Coronary artery (tissue), 2 donors: ENCODE measurements around the gene CTSF.
A peak's percentile ranks its signal among the peaks of the same experiment; 100 is the strongest.
"Not testable (repeated sequence)": the region's sequence is repeated elsewhere in the genome, so short reads cannot be mapped to it uniquely, and the experiment has no call there.

Experiments
- DNase-seq: peaks from one replicate; pipeline ENCODE4 v3.0.0-alpha.2; 2017; ENCODE audit warnings: low spot score
- H3K27ac ChIP-seq, 2 donors: fragments of 200-600 bp; sonication (generic); one replicate each; pipeline ENCODE4 v1.5.1; 2016 to 2019
- H3K4me3 ChIP-seq: fragments of 200-600 bp; sonication (generic); 2 replicates; pipeline ENCODE4 v1.5.1; 2016; ENCODE audit warnings: mild to moderate bottlenecking, moderate library complexity
- TF ChIP-seq, protein P1 (sequence below): fragments of 200-600 bp; sonication (generic); IDR thresholded peaks from one replicate; pipeline ENCODE4 v1.5.1; 2019; ENCODE audit warnings: antibody characterized with exemption

CTSF gene

DNA sequence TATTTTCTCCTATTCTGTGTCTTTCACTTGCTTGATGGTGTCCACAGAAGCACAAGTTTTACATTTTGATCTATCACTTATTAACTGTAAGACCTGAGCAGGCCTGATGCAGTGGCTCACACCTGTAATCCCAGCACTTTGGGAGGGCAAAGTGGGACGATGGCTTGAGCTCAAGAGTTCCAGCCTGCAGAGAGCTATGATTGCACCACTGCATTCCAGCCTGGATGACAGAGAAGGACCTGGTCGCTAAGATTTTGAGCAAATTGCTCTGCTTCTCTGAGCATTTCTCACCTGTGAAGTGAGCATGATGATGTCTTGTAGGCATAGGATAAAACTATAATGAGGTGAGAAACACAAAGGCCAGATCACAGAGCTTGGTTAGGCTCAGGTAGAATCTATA is 17.7 kb upstream of the CTSF start:
- Histone ChIP-seq H3K27ac (no peak overlapping the region), H3K4me3 (no peak overlapping the region)
- DNase-seq, result no peak
- TF ChIP-seq, protein P1, sequence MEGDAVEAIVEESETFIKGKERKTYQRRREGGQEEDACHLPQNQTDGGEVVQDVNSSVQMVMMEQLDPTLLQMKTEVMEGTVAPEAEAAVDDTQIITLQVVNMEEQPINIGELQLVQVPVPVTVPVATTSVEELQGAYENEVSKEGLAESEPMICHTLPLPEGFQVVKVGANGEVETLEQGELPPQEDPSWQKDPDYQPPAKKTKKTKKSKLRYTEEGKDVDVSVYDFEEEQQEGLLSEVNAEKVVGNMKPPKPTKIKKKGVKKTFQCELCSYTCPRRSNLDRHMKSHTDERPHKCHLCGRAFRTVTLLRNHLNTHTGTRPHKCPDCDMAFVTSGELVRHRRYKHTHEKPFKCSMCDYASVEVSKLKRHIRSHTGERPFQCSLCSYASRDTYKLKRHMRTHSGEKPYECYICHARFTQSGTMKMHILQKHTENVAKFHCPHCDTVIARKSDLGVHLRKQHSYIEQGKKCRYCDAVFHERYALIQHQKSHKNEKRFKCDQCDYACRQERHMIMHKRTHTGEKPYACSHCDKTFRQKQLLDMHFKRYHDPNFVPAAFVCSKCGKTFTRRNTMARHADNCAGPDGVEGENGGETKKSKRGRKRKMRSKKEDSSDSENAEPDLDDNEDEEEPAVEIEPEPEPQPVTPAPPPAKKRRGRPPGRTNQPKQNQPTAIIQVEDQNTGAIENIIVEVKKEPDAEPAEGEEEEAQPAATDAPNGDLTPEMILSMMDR, result no peak

DNA sequence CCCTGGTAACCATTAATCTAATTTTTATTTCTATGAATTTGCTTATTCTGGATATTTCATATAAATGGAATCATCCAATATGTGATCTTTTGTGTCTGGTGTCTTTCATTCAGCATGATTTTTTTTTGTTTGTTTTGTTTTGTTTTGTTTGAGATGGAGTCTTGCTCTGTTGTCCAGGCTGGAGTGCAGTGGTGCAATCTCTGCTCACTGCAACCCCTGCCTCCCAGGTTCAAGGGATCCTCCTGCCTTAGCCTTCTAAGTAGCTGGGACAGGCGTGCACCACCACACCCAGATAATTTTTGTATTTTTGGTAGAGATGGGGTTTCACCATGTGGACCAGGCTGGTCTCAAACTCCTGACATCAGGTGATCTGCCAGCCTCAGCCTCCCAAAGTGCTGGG is 17.0 kb upstream of the CTSF start:
- not testable (repeated sequence) for DNase-seq, H3K4me3 ChIP-seq, H3K27ac ChIP-seq

DNA sequence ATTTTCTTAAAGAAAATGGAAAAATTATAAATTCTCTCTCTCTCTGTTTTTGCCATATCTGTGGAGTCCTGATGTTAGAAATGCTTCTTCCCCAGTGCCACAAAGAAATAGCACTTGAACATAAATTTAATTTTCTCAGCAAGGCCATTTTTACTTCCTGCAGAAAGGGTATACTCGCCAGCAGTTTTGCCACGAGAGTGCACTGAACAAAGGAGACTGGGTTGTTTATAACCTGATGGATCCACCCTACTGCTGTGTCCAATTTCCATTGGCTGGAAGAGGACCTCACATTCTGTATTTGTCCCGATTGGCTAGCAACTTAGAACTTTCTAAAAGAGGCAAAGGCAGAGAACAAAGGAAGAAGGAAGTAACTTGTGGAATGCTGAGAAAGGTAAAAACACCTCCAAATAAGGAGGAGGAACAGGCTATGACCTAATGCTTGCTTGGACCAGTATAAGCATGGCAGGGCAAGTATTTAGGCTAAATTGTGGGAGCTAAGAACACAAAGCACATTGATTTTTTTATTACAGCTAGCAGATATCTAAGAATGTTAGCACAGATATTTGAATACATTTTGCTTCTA is 14.2 kb upstream of the CTSF start:
- not testable (repeated sequence) for H3K4me3 ChIP-seq, H3K27ac ChIP-seq, DNase-seq

DNA sequence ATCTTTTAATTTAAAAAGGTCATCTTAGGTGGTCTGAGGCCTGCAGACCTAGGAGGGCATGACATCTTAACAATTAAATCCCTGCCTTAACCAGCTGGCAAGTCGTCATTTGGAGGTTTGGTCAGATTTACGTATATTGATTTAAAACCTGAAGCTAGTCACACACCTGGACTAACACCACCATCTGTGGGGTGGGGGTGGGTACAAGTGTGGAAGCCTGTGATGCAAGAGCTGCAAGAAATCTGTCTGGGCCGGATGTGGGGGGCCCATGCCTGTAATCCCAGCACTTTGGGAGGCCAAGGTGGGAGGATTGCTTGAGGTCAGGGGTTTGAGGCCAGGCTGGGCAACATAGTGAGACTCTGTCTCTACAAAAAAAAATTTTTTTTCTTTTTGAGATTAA is 12.9 kb upstream of the CTSF start:
- no peak overlapping the region for H3K27ac ChIP-seq
- TF ChIP-seq, protein P1, result no peak
- H3K4me3 ChIP-seq, result no peak overlapping the region
- DNase-seq, result no peak

DNA sequence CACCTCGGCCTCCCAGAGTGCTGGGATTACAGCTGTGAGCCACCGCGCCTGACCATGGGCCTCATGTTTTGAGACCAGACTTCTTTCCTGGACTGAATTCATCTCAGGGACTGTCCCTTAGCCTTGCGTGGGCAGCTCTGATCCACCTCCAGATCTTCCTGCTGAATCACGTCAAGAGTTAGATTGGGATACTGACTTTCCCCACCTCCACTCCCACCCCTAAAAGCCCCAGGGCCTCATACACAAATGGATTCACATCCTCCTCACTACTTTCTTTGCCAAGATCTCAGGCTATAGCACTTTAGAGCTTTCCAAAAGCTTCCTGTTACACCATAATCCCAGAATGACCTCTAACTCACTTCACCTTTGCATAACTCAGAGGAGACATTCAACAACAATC is 12.4 kb upstream of the CTSF start:
- TF ChIP-seq, protein P1, result no peak
- no peak for DNase-seq
- Histone ChIP-seq H3K27ac (no peak overlapping the region), H3K4me3 (no peak overlapping the region)

DNA sequence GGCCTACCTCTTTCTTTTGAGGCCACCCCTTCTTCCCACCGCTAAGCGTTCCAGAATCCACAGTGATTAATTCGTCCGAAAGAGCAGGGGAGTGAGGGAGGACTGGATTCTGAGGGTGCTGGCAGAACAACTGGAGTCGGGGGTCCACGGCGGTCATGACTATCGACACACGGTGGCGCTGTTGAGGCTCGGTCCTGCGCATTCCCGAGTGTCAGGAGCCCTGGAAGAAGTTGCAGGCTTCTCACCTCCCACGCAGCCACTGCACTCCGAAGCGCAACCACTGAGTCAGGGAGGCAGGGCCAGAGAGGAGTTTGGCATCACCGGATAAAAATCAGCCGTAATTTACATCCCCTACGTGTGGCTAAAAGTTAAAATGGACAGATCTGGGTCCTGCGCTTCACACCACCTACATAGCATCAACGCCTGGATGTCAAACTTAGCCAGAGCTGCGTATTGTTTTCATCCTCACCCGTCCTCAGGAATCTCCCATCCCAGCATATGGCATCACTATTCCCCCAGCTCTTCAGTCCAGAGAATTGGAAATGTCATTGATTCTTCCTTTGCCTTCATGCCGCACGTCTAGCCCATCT is 10.7 kb upstream of the CTSF start:
- H3K27ac ChIP-seq, result no peak overlapping the region
- no peak for DNase-seq
- H3K4me3 ChIP-seq, result no peak overlapping the region
- TF ChIP-seq, protein P1, result peak; percentile 78

DNA sequence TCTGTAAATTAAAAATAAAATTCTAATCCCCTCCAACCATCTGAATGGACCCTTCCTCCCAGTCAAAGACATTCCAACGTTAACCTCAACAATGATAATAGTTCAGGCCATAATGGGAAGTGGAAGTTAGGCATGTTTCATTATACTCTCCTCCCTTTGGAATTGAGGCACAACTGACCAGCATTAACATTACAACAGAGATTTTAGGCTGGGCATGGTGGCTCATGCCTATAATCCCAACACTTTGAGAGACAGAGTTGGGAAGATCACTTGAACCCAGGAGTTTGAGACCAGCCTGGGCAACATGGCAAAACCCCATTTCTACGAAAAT is 2.4 kb upstream of the CTSF start:
- Histone ChIP-seq H3K27ac (no peak overlapping the region), H3K4me3 (no peak overlapping the region)
- no peak for DNase-seq
- TF ChIP-seq, protein P1, result no peak

DNA sequence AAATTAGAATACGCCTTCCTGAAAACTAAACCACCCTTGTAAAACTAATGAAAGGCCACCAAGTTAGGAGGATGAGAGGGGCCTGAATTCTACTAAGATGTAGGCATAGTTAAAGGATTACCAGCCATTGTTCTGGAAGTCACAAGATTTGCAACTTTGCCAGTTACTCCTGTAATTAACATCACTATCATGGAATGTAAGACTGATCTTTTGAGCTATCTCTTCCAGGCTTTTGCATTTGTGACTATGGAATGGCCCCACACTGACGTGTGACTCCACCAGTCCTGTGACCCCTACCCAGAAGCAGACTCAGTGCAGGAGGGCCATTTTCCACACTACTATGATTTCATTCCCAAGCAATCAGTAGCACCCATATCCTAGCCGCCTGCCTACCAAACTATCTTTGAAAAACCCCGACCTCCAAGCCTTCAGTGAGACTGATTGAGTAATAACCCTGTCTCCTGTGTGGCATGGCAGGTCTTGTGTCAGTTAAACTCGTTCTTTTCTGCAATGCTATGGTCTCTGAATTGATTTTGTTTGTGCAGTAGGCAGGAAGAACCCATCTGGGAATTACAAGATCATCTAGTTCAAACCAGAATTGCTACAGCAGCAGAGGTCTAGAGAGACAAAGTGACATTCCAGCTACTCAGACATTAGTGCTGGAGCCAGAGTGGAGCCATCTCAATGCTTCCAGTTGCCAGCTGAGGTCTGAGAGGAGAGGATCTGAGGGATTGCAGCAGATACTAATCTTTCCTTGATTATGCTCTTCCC is 1.9 kb upstream of the CTSF start:
- Histone ChIP-seq H3K27ac (no peak overlapping the region), H3K4me3 (no peak overlapping the region)
- TF ChIP-seq, protein P1, result no peak
- DNase-seq, result no peak
